GM12873 (cell line): ENCODE data around the gene BCR.

Experiments
- CTCF ChIP-seq: IDR thresholded peaks from 2 replicates; pipeline ENCODE4 v1.5.1; 2012; ENCODE audit warnings: low read depth, mild to moderate bottlenecking, moderate library complexity, low read length, control low read depth; ENCODE audit not compliant: insufficient read depth; ENCODE audit errors: missing control alignments

BCR gene

GRCh38 chr22:23204541-23205157, 24.3 kb downstream of the BCR start:
- no peak for TF ChIP-seq CTCF

GRCh38 chr22:23205339-23206049, 25.2 kb downstream of the BCR start:
- no peak for TF ChIP-seq CTCF

- TF ChIP-seq CTCF: no peak
Measured at GRCh38 chr22:23206915-23207314, 26.6 kb downstream of the BCR start.

DNA sequence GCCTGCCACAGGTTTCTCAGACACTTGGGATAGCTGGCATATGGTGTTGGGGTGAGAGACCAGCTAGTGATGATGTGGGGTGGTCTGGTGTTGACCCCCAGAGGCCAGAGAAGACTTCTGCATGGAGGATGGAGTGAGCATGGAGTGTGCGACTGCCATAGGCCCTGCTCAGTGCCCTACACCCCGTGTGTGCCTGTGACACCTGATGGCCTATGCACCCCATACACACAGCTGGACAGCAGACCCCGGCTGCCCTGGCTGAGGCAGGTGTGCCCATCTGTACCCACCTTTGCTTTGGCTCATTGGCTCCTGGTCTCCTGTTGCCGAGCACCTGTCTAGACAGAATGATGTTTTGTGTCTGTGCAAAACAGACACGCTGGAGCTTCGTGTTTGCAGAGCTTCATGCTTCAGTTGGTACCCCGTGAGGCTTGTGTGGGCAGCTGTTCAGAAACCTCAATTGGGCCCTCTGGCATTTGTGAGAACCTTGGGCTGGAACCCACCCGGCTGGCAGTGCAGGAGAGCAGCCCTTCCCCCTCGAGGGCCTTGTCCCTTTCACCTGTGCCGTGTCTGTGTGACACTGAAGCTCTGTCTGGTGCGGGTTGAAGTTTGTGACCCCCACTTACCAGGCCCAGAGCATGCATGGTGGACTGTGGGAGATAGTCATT, 27.6 kb downstream of the BCR start:
- TF ChIP-seq CTCF: no peak

GRCh38 chr22:23210428-23211170, 30.3 kb downstream of the BCR start:
- no peak for TF ChIP-seq CTCF

- TF ChIP-seq CTCF: no peak
Measured at GRCh38 chr22:23211622-23212021, 31.3 kb downstream of the BCR start.
